DLD1 (cell line): Measurements from ENCODE around the gene GCNT2.
"Not testable (repeated sequence)": the region's sequence is repeated elsewhere in the genome, so short reads cannot be mapped to it uniquely, and the experiment has no call there.

Experiments used
- in situ Hi-C: cut with HindIII; loops from 2 replicates; pipeline ENCODE4 v1.10.0; 2017; ENCODE audit warnings: low sequenced_read_pairs

Gene GCNT2

GRCh38 chr6:10521104-10521808 is at the start of gene GCNT2:
GCNT2 (plus strand) TSS chr6:10521351; CDS start chr6:10528912, 7,561 bp downstream.
- in situ Hi-C loops: no loop called here

DNA sequence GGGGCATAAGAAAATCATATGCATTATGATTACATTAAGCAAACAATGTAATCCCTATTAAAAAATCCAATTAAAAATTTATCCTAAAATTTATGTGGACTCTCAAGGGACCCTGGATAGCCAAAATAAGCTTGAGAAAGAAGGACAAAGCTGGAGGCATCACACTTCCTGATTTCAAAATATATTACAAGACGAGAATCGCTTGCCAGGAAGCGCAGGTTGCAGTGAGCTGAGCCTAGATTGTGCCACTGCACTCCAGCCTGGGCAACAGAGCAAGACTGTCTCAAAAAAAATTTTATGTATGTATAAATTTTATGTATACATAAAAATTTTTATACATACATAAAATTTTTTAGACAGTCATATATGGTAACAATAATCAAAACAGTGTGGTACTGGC is 48.5 kb upstream of the GCNT2 start:
- in situ Hi-C loops: no loop called here

DNA sequence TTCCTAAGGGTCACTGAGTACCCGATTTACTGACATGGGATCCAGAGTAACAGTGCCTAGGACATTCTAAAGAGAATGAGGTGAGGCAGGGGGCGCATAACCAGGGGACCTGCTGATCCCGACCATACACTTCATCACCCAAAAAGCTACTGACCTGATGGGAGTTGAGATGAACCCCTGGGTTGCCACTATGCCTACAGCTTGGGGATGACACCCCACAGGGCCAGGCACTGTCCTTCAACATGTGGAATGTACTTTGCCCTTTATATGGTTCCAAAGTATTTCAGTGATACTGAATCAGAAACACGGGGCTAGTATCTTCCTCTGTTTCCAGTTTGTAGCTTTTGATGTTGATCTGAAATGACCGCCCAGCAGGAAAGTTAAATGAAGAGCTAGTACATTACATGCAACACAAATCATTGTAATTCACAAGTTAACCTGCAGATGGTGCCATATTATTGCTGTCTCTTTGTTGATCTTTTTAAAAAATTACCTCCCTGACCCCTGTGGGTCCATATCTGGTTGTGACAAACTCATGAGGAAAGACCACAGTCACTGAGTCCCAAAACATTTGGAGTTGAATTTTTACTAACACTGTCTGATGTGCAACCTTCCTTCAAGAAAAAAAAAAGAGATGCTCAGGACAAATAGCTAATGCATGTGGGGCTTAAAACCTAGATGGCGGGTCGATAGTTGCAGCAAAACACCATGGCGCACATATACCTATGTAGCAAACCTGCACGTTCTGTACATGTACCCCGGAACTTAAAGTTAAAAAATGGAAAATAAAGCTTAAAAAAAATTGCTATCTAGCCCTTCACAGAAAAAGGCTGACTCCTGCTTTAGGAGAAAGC is 42.7 kb upstream of the GCNT2 start:
- in situ Hi-C loops: no loop called here

DNA sequence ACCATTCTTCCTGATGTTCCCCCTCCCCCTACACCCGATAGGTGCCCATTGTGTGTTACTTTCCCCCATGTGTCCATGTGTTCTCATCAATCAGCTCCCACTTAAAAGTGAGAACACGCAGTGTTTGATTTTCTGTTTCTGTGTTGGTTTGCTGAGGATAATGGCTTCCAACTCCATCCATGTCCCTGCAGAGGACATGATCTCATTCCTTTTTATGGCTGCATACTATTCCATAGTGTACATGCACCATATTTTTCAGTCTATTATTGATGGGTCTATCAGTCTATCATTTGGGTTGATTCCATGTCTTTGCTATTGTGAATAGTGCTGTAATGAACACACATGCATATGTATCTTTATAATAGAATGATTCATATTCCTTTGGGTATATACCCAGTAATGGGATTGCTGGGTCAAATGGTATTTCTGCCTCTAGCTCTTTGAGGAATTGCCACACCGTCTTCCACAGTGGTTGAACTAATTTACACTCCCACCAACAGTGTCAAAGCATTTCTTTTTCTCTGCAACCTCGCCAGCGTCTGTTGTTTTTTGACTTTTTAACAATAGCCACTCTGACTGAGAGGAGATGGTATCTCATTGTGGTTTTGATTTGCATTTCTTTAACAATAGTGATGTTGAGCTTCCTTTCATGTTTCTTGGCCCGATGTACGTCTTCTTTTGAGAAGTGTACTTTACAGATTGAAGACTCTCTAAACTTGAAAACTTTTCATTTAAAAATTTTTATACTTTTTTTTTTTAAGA is 41.0 kb upstream of the GCNT2 start:
- in situ Hi-C loops: no loop called here

GRCh38 chr6:10481101-10481500 is 40.0 kb upstream of the GCNT2 start:
- in situ Hi-C loops: no loop called here

- in situ Hi-C loops: no loop called here
Measured at GRCh38 chr6:10482636-10483257, 38.4 kb upstream of the GCNT2 start.

GRCh38 chr6:10484912-10485311 is 36.2 kb upstream of the GCNT2 start:
- in situ Hi-C loops: no loop called here

DNA sequence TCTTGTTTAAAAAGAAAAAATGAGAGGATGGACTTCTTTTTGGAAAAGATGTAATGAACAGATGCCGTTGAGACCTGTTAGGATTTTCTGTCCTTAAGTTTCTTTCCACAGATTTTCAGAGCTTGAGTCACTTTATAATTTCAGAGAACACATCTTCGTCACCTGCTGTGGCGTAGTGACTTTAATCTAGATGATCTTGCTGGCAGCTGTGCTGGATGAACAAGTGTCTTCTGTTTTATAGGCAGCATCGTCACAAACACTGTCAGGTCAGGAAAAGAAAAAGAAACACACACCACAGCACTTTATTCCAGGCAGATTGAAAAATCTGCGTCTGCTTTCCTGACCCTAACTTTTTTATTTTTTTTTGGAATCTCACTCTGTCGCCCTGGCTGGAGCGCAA is 35.7 kb upstream of the GCNT2 start:
- in situ Hi-C loops: no loop called here

- in situ Hi-C loops: no loop called here
Measured at GRCh38 chr6:10486215-10486614, 34.9 kb upstream of the GCNT2 start.

DNA sequence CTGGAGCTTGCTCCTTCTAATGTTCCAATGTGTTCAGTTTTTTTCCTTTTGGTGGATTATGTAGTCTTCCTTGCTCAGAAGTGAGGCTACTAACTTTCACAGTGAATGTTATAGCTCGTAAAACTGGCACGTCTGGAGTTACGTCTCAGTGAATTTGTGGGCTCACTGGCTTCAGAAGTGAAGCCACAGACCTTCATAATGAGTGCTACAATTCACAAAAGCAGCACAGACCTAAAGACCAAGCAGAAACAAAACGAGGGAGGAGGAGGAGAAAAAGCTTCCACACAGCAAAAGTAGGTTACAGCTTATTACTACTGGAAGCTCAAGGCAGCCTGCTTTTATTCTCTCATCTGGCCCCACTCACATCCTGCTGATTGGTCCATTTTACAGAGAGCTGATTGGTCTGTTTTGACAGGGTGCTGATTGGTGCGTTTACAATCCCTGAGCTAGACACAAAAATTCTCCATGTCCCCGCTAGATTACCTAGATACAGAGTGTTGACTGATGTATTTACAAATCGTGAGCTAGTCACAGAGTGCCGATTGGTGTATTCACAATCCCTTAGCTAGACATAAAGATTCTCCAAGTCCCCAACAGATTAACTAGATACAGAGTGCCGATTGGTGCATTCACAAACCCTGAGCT is 34.1 kb upstream of the GCNT2 start:
- in situ Hi-C loops: not testable (repeated sequence)

DNA sequence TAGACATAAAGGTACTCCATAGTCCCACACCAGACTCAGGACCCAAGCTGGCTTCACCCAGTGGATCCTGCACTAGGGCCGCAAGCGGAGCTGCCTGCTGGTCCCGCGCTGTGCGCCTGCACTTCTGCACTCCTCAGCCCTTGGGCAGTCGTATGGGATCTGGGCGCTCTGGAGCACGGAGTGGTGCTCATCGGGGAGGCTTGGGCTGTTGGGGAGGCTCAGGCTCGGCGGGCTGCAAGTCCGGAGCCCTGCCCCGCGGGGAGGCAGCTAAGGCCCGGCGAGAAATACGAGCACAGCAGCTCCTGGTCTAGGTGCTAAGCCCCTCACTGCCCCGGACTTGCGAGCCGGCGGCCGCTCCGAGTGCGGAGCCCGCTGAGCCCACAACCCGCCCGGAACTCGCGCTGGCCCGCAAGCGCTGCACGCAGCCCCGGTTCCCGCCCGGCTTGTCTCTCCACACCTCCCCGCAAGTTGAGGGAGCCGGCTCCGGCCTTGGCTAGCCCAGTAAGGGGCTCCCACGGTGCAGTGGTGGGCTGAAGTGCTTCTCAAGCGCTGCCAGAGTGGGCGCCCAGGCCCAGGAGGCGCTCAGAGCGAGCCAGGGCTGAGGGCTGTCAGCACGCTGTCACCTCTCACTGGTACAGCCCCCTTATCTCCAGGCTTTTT is 33.4 kb upstream of the GCNT2 start:
- in situ Hi-C loops: no loop called here

DNA sequence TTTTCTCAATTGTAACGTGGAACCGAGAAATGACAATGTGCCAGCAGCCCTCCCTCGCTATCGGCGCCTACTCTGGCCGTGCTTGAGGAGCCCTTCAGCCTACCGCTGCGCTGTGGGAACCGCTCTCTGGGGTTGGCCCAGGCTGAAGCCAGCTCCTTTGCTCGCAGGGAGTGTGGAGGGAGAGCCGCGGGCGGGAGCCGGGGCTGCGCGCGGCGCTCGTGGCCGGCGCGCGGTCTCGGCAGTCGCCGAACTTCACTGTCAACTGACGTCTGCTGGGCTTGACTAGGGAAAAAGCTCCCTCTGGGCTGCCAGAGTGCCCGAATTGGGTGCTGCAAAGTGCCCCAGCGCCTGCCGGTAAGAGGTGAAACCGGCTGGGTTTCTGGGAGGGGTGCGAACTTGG is 29.7 kb upstream of the GCNT2 start:
- in situ Hi-C loops: no loop called here

DNA sequence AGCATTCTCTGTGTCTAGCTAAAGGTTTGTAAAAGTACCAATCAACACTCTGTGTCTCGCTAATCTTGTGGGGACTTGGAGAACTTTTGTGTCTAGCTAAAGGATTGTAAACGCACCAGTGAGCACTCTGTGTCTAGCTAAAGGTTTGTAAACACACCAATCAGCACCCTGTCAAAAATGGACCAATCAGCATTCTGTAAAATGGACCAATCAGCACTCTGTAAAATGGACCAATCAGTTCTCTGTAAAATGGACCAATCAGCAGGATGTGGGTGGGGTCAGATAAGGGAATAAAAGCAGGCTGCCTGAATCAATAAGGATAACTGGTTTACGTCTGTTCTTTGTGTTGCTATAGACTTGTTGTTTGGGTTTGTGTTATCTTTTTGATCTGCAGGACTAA is 29.2 kb upstream of the GCNT2 start:
- in situ Hi-C loops: not testable (repeated sequence)

DNA sequence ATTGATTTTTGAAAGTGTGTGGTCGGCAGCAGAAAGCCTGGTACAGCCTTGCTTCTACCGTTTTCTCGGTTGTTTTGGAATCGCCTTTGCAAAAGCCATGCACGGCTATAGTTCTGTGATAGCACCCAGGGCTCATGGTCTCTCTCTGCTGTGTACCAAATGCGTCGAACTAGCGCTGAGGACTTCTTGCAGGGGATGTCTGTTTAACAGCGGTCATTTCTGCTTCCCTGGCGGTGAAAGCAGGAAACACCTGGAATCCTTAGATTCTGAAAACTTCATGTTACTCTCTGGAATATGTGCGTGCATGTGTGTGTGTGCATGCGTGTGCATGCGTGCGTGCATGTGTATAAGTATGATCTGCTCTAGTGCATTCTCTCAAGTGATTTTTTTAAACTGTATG is 26.1 kb upstream of the GCNT2 start:
- in situ Hi-C loops: no loop called here

DNA sequence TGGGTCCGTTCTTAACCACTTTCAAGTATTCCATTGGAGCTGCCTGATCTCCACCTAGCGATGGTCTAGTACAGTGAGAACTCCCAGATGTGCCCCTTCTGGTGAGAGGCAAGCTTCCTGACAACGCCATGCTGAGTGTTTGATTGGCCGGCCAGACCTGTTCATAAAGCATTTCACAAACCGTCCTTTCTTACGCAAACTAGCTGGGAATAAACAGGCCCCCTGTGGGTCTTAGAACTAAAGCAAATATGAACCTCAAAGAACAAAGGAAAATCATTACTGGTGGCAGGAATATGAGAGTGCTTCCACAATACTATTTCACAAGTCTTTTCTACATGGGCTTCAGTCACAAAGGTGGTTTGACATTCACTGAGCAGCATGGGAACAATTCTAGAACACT is 15.6 kb upstream of the GCNT2 start:
- in situ Hi-C loops: no loop called here

DNA sequence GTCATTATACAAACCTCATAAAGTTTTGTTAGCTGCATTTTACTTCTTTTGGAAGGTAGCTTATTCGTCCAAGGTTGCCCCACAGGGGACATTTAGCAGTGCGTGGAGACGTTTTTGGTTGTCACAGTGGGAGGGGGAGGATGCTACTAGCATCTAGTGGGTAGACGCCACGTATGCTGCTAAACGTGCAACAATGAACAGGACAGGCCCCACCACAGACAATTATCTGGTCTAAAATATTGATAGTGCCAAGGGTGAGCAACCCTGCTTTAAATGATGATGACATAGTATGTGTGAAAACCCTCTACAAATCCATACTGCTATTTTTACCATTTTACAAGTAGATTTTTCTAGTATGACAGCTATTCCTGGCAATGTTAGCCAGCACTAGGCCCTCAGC is 13.9 kb upstream of the GCNT2 start:
- in situ Hi-C loops: no loop called here

GRCh38 chr6:10507715-10508114 is 13.4 kb upstream of the GCNT2 start:
- in situ Hi-C loops: no loop called here

- in situ Hi-C loops: no loop called here
Measured at GRCh38 chr6:10510592-10511367, 10.4 kb upstream of the GCNT2 start.

DNA sequence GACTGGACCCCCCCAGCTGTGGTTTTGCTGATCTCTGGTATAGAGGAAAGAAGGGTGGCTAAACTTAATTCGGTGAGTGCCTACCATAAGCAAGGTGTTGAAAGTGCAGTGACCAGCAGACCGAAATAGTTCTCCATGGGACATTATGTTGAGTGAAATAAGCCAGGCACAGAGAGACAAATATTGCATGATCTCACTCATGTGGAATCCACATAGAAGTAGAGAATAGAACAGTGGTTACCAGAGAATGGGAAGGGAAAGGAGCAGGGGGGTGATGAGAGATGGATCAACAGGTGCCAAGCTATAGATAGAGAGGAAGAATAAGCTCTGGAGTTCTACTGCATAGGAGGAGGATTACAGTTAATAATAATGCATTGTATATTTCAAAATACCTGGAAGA is 9.7 kb upstream of the GCNT2 start:
- in situ Hi-C loops: no loop called here
